HG03565 (cell line): ENCODE measurements around the gene ATXN7L1.
"Not testable (repeated sequence)": the region's sequence is repeated elsewhere in the genome, so short reads cannot be mapped to it uniquely, and the experiment has no call there.

Experiments
- ATAC-seq: cut with Tn5 transposase; IDR thresholded peaks from one replicate; pipeline ENCODE4 v1.9.1; 2021; ENCODE audit warnings: mild to moderate bottlenecking, moderate library complexity; ENCODE audit not compliant: unreplicated experiment

The ATXN7L1 gene

DNA sequence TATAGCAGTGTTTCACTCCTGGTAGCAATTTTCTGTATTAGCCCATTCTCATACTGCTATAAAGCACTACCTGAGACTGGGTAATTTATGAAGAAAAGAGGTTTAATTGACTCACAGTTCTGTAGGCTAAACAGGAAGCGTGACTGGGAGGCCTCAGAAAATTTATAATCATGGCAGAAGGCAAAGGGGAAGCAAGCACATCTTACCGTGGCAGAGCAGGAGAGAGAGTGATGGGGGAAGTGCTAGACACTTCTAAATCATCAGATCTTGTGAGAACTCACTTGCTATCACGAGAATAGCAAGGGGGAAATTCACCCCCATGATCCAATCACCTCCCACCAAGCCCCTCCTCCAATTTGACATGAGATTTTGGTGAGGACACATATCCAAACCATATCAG, 163.5 kb downstream of the ATXN7L1 start:
- no peak for ATAC-seq

GRCh38 chr7:105711726-105712402, 164.5 kb downstream of the ATXN7L1 start:
- ATAC-seq = no peak

DNA sequence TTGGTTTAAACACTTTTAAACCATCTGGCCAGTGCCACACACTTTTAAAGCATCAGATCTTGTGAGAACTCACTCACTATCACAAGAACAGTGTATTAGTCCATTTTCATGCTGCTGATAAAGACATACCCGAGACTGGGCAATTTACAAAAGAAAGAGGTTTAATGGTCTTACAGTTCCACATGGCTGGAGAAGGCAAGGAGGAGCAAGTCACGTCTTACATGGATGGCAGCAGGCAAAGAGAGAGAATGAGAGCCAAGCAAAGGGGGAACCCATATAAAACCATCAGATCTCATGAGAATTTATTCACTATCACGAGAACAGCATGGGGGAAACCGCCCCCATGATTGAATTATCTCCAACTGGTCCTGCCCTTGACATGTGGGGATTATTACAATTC, 165.7 kb downstream of the ATXN7L1 start:
- not testable (repeated sequence) for ATAC-seq

- ATAC-seq = no peak
Observed at GRCh38 chr7:105708763-105709080, 167.7 kb downstream of the ATXN7L1 start.

GRCh38 chr7:105707967-105708762, 168.2 kb downstream of the ATXN7L1 start:
- ATAC-seq = no peak

DNA sequence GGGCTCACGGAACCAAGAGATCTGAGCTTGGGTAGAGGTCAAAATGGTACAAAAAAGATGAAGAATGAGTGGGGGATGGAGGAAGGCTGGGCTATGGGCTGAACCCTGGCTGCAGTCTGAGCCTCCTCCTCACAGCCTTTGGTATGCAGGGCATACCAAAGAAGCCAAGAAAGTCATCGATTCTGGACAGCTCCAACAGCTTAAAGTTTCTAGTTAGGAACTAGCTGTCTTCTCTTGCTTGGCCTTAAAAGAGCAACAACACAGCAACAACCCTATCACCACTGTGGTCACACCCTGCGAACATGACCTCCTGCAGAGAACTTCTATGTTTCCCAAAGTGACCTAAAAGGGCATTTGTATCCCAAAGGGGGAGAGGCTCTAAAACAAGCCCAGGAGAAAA, 169.0 kb downstream of the ATXN7L1 start:
- ATAC-seq = no peak

DNA sequence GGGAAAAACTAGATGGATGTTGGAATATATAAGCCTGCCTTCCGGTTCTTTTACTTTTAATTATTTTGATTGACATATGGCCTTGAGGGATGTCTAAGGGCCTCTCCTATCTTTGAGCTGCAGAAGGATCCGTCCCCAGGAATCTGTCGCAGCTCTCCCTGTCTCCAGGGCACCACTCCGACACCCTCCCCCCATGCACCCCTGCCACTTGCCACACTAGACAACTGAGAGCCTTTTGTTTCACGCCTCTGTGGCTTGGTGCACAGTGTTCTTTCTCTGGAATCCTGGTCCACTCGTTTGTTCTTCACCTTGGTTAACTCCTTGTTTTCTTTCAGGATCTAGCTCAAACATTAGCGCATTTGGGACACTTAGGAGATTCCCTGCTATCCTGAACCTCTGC, 171.0 kb downstream of the ATXN7L1 start:
- no peak for ATAC-seq

DNA sequence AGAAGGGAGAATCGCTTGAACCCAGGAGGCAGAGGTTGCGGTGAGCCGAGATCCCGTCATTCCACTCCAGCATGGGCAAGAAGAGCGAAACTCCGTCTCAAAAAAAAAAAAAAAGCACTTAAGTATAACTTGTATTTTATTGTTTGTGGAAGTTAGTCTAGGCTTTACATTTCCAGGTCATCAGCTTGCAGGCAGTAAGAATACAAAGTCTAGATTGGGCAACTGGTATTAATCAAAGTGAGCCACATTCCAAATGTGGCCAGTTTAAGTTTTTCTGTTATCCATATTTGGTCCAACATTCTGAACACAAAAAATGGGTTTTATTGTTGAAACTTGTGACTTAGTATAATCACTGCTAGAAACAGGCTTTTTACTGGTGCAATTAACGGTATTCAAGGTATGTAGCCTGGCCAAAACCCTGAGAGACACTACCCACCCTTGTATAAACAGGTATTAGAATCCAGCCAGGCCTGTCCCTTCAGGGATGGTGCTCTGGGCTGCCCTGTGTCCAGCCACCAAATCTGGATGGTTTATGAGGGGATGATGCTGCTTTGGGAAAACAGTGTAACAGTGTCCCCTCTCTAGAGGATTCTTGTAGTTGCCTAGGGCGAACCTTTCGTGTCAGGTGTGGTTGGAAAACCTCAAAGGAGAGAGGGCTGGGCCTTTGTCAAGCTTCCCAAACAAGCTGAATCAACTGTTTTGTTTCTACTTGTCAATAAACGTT, 173.0 kb downstream of the ATXN7L1 start:
- ATAC-seq = no peak

- ATAC-seq = no peak
Observed at GRCh38 chr7:105699568-105700236, 176.7 kb downstream of the ATXN7L1 start.

- ATAC-seq = no peak
Observed at GRCh38 chr7:105698531-105698930, 177.9 kb downstream of the ATXN7L1 start.

GRCh38 chr7:105697753-105698152, 178.6 kb downstream of the ATXN7L1 start:
- no peak for ATAC-seq

DNA sequence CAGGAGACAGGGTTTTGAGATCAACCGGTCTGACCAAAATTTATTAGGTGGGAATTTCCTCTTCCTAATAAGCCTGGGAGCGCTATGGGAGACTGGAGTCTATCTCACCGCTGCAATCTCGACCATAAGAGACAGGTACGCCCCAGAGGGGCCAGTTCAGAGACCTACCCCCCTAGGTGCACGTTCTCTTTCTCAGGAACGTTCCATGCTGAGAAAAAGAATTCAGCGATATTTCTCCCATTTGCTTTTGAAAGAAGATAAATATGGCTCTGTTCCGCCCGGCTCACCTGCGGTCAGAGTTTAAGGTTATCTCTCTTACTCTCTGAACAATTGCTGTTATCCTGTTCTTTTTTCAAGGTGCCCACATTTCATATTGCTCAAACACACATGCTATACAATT, 179.2 kb downstream of the ATXN7L1 start:
- ATAC-seq = not testable (repeated sequence)

DNA sequence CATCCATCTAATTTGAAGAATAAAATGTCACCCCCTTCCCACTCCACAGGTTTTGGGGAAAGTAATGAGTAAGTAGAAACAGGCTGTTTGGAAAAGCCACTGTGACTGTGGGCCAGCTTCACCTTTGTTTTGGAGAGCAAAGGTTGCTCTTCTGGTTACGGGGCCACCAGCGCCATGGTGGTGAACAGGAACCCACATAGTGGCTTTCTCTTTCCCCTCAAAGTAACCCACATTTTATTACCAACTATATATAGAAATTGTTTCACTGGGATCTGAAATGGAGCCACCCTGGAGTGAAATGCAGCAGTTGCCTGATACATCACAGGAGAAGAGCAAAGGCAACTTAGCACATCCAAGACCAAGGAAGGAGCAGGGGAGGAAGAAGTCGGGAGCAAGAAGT, 182.8 kb downstream of the ATXN7L1 start:
- ATAC-seq = no peak

DNA sequence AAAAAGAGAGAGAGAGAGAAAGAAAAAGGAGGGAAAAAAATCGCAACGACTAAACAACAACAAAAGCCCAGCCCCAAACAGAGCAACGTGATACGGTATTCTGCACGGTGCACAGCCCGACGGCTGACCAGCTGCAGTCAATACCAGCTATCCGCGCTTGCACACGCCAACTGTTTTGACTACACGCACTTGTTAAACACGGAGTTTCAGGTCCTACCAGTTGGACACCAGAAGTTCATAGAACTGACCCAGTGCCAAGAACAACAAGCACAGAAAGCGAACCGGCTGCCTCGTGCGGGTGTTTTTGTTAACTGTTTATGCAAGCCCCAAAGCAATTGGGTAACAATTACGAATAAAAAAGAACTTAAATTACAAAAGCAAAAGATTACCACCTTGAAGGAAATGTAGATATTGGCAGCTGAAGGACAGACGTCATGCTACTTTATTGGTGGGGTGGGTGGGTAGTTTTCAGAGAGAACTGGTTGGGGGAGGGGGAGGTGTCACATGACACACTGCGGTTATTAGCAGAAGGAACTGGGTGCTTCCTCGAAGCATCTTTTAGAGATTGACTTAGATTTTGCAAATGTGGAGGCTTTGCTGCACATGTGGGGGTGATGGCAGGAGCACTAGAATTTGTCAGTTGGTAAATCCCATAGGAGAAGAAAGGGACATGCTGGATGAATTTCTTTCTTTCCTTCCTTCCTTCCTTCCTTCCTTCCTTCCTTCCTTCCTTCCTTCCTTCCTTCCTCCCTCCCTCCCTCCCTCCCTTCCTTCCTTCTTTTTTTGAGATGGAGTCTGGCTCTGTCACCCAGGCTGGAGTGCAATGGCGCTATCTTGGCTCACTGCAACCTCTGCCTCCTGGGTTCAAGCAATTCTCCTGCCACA, 184.5 kb downstream of the ATXN7L1 start:
- ATAC-seq = peak; percentile 53

DNA sequence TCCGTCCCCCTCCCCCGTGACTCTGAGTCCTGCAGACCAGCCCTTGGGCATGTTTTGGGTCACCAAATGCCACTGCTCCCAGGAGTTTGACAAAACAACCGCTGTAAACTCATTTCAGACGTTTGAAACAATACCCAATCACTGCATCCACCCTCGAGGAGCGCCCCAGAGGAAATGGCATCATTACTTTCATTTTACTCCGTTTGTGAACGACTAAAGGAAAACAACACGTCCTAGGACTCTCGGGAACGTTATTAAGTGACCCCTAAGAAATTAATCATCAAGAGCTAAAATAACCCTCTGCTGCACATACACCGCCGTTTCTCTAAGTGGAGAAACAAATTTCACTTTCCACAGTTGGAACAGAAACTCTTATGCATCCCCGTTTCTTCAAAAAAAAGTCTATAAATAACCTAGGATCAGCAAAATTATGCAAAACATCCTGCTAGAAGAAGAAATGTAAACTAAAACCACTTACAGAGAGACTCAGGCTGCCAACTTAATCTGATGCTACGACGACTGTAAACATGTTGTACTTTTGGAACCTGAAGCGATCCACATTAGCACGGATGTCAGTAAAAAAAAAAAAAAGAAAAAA, 185.2 kb downstream of the ATXN7L1 start:
- peak; percentile 34 for ATAC-seq

DNA sequence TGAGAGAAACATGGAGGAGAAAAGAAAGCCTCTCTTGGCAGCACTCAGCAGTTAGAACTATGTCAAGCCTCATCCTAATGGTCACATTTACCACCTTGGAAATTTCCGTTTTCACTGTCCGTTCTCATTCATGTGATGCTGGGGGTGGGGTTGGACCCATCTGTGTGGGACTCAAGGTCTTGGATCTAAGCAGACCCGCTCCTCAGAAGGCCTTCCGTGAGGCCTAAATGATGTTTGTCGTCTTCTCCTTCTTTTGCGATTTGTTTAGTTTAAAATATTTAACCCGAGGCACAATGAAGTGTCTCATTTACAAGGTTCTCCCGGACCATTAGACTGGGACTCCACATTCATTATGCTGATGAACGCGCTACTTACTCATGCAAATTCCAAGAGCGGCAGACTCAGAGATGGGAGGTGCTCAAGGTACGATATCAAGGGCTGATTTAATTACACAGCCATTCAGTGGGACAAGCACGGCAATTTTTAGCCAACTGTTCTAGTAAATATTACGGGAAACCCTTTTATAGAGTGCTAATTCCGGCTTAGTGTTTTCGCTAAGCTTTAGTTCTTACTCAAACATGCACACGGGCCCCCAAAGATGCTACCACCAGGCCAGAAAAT, 186.0 kb downstream of the ATXN7L1 start:
- no peak for ATAC-seq

DNA sequence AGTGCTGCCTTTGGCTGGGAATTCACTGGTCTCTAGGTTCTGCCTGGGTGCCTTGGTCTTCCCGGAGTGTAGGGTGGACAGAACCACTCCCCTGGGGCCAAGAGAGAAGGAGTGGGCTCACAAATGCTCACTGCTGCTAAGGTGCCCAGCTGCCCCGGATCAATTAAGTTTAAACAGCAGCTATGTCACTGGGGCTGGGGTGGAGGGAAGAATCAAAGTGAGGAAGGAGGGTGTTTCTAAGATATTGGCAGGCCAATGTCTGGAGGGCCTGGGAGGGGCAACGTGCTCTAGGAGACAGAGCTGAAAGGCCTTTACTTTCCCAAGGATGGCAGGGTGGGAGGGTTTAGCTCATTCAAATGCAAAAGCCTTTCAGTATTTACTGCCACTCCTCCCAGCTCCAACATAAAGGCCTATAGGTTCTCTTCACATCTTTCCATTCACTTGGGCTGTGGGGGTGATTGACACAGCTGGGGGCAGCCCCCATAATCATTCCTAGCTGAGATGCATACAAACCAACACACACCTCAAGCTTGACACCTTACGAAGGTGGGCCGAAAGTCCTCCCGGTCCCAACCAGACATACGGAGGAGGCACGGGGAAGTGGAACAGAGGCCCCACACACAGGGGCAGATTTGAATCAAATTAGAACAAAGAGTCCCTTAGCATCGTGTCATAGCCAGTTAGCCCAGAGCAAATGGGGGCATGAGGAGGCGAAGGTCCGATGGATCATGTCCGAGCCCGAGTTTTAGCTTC, 187.2 kb downstream of the ATXN7L1 start:
- no peak for ATAC-seq

DNA sequence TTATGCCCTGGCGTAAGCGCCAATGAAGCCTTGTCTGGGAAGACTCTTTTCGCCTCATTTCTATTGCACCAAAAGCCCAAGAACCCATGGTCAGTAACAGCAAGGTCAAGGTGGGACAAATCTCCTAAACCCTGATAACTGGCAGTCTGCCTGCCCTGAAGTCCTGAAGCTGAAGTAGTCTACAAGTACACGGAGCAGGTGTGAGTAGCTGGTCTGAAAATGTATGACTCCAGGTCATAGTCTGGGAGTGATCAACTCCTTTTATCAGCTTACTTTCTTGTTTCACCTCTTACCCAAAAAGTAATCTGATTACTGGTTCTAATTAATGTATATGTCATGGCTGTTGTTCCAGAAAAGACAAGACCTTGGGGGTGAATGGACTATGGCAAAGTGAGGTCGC, 187.8 kb downstream of the ATXN7L1 start:
- no peak for ATAC-seq

- ATAC-seq = no peak
Observed at GRCh38 chr7:105685161-105685560, 191.2 kb downstream of the ATXN7L1 start.
